GM18526 (cell line): ENCODE data around the gene DEFB126.

ENCODE experiments used
- POLR2A ChIP-seq: IDR thresholded peaks from 3 replicates; pipeline ENCODE4 v1.6.1; 2011; ENCODE audit not compliant: insufficient read length; ENCODE audit errors: extremely low read depth

The DEFB126 gene

GRCh38 chr20:142290-142689 lies at the start of gene DEFB126:
TSS of gene DEFB126 (plus strand) at chr20:142590. CDS start at chr20:142629, 39 bp downstream.
- TF ChIP-seq POLR2A = no peak

DNA sequence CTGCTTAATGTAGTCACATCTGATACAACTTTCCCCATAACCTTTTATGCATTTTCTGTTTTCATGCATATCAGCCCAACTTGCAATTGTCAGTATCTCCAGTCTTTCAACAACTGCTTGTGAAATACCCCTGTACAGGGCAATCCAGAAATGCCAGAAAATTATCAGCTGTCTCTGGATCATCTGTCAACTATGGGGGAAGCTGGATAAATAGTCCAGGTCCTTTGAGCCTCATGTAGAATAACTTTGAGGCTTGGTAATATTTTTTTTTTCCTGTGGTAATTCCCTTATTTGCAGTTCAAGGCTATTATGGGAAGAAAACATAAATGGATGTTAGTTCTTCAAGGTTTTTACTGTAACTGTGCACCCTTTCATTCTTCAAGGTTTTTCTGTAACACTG lies 48.7 kb upstream of the DEFB126 start:
- TF ChIP-seq POLR2A = no peak

DNA sequence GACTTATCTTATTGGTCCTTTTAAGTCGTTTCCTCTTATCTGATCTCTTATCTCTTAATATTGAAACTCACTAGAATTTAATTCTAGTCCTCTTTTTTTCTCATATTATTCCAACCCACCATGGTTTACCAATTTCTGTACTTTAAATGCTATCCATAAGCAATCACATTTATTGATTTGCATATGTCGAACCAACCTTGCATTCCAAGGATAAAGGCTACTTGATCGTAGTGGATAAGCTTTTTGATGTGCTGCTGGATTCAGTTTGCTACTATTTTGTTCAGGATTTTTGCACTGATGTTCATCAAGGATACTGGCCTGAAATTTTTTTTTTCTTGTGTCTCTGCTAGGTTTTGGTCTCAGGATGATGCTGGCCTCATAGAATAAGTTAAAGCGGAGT lies 47.2 kb upstream of the DEFB126 start:
- TF ChIP-seq POLR2A = no peak

DNA sequence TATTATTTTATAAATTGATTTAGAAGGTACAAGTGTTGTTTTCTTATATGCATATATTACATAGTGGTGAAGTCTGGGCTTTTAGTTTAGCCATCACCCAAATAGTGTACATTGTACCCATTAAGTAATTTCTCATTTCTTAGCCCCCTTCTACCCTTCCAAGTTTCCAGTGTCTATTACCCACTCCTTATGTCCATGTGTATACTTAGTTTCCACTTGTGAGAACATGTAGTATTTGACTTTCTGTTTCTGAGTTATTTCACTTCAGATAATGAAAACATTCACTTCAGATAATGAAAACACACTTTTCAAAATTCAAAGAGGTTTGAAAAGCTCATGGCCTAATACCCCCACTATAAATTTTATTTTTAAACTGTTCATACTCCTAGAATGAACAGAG lies 40.4 kb upstream of the DEFB126 start:
- no peak for TF ChIP-seq POLR2A

DNA sequence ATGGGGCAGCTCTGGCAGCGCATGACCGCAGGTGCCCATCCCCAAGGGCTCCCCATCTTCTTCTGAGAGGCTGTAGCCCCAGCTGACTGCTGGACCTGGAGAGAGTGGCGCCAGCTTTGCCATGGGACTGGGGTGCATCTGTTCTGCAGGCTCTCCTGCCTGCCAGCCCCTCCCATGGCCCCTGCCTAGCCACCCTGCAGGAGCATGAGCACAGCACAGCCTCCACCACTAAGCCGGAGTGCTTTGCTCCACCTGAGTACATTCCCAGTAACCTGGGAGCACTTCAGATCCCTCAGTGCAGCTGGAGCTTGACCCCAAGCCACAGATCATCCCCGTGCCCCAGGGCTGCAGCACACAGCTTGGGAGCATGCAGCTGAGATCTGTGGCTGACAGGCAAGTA lies 38.9 kb upstream of the DEFB126 start:
- no peak for TF ChIP-seq POLR2A

- no peak for TF ChIP-seq POLR2A
These were observed 30.0 kb upstream of the DEFB126 start for GRCh38 chr20:112396-112795.

DNA sequence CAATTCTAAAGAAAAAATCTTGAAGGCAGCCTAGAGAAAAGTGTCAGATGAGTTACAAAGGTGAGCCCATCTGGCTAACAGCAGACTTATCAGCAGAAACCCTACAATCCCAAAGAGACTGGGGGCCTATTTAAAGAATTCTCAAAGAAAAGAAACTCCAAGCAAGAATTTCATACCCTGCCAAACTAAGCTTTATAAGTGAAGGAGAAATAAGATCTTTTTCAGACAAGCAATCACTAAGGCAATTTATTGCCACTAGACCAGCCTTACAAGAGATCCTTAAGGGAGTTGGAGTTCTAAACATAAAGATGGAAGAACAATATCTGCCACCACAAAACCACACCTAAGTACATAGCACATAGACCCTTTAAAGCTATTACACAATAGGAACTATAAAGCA lies 24.9 kb upstream of the DEFB126 start:
- no peak for TF ChIP-seq POLR2A

DNA sequence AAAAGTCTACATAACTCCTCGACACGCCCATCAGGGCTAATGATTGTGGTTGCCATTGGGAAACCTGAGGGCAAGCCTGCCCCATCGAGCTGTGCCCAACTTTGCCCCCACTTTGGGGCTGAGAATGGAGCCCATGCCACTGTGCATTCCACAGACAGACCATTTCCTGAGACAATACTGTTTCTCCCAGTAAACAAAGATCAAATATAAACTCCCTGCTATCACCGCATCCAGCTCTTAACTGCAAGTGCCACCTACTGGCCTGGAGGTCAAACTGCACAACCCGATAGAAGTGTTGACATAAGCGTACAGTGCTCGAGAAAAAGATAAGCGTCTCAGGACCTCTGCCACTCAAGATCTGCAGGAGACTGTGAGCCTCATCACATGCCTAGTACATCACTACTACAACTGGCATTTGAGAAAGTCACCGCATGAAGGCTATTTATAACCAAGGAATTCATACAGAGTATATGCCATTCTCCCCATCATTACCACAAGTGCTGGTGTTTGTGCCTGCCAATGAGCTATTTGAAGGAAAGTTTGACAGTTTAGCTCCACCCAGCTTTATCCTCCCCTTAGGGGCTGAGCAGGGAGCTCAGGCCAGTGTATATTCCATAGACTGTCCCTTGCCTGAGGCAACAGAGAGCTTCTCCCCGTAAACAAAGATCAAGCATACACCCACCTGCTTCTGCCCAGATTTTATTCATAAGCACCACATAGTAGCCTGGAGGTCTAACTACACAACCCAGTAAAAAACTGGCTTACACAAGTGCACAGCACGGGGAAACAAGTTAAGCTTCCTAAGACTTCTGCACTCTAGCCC lies 4.5 kb upstream of the DEFB126 start:
- no peak for TF ChIP-seq POLR2A

DNA sequence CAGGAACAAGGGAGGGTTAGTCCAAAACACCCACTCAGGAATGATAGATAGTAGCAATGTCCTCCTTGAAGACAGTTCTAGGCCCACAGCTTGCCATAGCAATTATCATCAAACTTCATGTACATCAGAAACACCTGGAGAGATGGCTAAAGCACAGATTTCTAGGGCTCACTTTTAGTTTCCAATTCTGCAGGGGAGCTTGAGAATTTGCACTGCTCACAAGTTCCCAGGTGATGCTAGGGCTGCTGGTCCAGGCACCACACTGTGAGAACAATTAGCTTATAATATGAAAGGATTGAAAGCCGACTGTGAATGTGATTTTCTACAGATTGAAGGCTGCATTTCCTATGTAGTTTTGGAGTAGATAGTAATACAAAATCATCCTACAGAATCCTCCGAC lies 3.5 kb downstream of the DEFB126 start:
- no peak for TF ChIP-seq POLR2A

DNA sequence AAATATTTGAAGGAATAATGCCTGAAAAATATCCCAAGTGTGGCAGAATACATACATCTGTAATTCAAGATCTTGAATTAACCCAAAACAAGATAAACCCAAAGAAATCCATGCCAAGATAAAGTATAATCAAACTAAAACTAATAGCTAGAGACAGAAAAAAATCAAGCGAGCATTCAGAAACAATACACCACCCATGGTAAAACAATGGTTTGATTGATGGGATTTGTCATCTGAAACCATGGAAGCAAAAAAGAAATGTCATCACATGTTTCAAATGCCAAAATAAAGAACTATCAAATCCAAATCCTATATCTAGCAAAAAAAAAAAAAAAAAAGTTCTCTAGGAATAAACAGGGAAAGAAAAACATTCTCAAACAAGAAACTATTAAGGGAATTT lies 9.7 kb downstream of the DEFB126 start:
- TF ChIP-seq POLR2A = no peak

GRCh38 chr20:157154-157553 lies 14.8 kb downstream of the DEFB126 start, which contains the start of gene DEFB127:
TSS of gene DEFB127 (plus strand) at chr20:157454. CDS start at chr20:157545, 91 bp downstream.
- TF ChIP-seq POLR2A = no peak

DNA sequence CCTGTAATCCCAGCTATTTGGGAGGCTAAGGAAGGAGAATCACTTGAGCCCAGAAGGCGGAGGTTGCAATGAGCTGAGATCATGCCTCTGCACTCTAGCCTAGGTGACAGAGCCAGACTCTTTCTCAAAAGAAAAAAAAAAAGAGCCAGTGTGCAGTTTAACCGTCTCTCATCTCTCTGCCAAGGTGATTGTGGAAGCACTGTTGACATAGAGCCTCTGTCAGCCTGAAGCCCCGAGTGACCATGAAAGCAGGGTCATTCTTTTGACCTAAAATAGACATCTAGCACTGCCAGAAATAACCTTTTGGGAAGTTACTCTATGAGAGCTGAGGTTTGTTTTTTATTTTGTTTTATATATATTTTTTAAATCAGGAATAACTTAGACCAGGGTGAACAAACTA lies 22.2 kb downstream of the DEFB126 start:
- no peak for TF ChIP-seq POLR2A

- no peak for TF ChIP-seq POLR2A
These were observed 26.5 kb downstream of the DEFB126 start for GRCh38 chr20:168876-169275.

DNA sequence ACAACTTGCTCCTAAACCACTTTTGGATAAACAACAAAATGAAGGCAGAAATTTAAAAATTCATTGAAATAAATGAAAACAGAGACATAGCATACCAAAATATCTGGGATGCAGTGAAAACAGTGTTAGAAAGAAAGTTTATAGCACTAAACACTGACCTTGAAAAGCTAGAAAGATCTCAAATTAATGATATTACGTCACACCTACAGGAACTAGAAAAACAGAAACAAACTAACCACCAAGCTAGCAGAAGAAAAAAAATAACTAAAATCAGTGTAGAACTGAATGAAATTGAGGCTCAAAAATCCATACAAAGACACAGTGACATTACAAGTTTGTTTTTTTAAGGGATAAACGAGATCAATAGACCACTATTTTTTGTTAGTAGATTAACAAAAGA lies 41.9 kb downstream of the DEFB126 start:
- TF ChIP-seq POLR2A = no peak

DNA sequence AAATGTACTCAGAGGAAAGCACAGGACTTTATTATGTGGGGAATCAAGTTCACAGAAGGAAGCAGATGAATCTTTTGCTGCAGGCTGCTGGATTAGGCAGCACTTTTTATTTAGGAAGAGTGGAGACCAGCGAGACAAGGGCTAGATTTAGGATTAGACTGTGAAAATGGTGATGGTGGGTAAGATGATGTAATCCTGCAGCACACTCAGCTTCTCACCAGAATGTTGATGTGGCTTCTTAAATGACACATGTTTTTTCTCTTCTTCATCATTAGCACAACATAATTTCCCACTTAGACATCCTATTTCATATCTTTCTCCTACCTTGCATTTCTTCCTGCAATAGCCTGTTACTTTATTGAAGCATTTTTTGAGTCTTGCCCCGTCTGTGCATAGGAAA lies 45.3 kb downstream of the DEFB126 start:
- no peak for TF ChIP-seq POLR2A

DNA sequence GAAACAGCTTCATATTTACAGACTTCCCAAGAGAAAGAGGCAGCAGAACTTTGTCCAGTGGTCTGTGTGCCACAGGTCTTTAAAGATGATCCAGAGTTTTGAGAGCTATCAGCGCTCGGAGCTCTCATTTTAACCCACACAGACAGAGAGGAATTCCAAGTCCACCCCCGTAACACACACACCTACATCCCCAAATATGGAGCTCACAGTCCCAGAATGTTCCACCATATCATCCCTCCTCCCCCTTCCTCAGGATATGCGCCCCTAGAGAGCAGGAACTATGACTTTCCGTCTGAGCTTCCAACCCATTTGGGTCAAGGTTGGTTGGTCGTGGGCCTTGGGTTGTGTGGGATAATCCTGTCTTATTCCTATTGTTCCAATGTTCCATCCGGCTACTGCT lies 47.2 kb downstream of the DEFB126 start, which contains the start of gene DEFB128:
Gene DEFB128, minus strand, starts transcription at position 101 of the 400 bp plus-strand sequence. Its CDS starts 88 bp downstream, at position 13.
- no peak for TF ChIP-seq POLR2A
